22Rv1 (cell line): Measurements from ENCODE around the gene RSF1.

ENCODE experiments used
- ZFX ChIP-seq: fragments of 450-650 bp; IDR thresholded peaks from 2 replicates; pipeline ENCODE4 v1.6.1; 2017; ENCODE audit warnings: antibody characterized with exemption, borderline replicate concordance
- TF ChIP-seq, protein P1 (sequence below): fragments of 450-650 bp; IDR thresholded peaks from 2 replicates; pipeline ENCODE4 v1.5.1; 2017; ENCODE audit warnings: mild to moderate bottlenecking

DNA sequence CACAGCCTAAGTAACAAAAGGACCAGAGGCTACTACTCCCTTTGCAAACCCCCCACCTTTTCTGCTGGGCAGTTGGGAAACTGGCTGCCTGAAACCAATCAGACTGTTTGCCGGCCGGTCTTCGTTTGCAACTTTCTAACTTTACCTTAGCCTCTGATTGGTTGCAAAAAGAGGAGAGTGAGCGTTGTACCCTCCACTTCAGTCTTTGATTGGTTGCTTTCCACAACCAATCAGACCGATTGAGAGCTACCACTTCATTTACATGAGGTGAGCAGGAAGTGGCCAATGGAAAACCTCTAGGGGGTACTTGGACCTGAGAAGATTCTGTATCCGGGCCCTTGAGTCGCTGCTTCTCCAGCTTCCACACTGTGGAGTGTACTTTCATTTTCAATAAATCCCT, 164.2 kb downstream of the RSF1 start:
- TF ChIP-seq, protein P1, sequence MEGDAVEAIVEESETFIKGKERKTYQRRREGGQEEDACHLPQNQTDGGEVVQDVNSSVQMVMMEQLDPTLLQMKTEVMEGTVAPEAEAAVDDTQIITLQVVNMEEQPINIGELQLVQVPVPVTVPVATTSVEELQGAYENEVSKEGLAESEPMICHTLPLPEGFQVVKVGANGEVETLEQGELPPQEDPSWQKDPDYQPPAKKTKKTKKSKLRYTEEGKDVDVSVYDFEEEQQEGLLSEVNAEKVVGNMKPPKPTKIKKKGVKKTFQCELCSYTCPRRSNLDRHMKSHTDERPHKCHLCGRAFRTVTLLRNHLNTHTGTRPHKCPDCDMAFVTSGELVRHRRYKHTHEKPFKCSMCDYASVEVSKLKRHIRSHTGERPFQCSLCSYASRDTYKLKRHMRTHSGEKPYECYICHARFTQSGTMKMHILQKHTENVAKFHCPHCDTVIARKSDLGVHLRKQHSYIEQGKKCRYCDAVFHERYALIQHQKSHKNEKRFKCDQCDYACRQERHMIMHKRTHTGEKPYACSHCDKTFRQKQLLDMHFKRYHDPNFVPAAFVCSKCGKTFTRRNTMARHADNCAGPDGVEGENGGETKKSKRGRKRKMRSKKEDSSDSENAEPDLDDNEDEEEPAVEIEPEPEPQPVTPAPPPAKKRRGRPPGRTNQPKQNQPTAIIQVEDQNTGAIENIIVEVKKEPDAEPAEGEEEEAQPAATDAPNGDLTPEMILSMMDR = no peak
- TF ChIP-seq ZFX = no peak
